Activated CD4-positive, CD25-positive, alpha-beta regulatory T cell treated with anti-CD3 and anti-CD28 coated beads, Interleukin-2, amount 50 U/mL, for 24 hours (primary cell): ENCODE data around the gene C4orf51.
"Not testable (repeated sequence)": the region's sequence is repeated elsewhere in the genome, so short reads cannot be mapped to it uniquely, and the experiment has no call there.

ENCODE experiments used
- ATAC-seq, 2 donors: fragments of 150-1000 bp; cut with Tn5 transposase; one replicate each; pipeline ENCODE4 v1.10.0; 2021; ENCODE audit warnings: mild to moderate bottlenecking in 1 of 2, moderate library complexity in 1 of 2

The C4orf51 gene

DNA sequence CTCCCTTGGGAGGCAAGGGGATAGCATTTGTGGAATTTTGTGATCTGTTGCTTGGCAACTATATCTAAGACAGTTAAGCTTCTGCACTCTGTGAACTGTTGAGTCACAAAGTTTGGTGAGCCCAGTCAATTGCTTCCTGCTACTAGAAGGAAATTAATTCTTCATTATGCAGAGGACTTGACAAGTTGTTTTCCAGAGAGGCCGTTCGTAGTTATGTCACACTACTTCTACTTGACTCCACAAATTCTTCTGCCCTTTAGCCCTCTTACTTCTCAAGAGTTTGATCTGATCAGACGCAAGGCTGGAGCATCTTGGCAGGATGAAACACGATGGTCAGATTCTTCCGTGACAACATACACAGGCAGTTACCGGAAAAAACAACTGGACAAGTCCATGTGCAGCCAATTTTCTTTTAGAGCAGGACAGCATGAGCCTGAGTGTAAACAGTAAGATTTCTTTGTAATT is at the start of gene C4orf51:
TSS of gene C4orf51 (plus strand) at position 156 of the 465 bp plus-strand sequence. CDS start at position 214, 58 bp downstream.
- ATAC-seq, result no peak

DNA sequence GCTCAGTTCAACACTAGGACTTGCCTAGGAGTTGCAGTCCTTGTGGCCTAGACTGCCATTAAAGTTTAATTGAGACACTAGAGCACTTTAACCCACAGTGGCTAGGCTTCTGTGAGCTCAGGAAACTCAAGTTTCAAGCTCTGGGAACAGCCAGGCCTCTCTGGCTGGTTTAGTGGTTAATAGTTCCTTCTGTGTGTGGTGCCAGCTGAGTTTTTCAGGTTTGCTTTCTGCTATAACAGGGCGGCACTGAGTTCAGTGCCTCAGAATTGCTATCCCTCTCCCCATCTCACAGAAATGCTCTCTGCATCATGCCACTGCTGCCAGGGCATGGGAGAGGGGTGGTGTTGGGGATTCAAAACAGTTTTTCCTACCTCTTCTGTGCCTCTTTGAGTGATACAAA is 44.8 kb upstream of the C4orf51 start:
- no peak for ATAC-seq

DNA sequence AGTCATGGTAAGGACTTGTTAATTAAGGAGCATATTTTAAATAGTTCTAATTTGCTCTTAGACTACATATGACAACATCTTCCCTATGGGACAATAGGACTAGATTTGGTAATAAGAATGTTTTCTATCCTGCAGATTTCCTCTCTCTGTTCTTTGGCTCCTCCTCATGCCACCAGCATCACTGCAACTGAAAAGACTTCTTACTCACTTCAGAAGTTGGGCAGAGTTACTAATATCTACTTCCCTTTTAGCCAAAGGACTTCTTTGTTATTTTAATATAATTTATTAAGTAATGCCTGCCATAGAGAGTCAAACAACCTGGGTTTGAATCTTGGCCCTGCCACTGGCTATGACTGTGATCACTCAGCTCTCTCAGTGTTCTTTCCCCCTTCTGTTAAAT is 44.3 kb upstream of the C4orf51 start:
- ATAC-seq, result no peak

DNA sequence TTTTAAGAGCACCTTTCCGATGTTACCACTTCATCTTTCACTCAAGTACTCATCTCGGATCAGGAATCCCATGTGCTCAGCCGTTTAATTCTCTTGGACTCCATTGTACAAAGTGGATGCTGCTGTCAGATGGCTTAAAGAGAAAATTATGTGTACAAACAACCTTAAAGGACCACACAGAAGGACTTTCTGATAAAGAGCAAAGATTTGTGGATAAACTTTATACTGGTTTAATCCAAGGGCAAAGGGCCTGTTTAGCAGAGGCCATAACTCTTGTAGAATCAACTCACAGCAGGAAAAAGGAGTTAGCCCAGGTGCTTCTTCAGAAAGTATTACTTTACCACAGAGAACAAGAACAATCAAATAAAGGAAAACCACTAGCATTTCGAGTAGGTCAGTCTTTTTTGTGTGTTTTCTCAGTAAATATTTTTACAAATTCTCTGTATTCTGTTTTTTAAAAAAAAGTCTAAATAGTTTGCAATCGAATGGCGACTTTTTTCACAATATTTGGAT is 40.7 kb upstream of the C4orf51 start:
- ATAC-seq, result no peak

DNA sequence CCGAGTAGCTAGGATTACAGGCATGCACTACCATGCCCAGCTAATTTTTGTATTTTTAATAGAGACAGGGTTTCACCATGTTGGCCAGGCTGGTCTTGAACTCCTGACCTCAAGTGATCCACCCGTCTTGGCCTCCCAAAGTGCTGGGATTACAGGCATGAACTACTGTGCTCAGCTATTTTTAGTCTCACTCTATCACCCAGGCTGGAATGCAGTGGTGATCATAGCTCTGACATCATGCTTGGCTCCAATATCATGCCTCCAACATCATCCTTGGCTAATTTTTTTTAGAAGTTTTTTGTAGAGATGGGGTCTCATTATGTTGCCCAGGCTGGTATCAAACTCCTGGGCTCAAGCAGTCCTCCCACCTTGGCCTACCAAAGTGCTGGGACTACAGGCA is 39.7 kb upstream of the C4orf51 start:
- ATAC-seq, result not testable (repeated sequence)

DNA sequence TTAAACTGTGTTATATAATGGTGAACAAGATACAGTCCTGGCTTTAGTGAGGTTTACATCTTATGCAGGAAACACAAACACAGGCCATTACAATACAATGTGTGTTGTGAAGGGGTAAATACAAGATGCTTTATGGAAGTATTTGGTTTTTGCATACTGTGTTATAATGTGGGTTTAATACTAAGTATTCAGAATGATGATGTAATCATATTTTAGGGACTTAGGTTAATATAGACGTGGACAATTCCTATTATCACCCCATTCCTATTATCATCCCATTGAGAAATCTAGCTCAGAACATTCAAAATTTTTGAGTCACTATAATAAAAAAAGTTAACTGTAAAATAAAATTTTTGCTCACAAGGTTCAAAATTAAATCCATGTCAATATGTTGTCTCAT is 36.7 kb upstream of the C4orf51 start:
- ATAC-seq, result no peak

DNA sequence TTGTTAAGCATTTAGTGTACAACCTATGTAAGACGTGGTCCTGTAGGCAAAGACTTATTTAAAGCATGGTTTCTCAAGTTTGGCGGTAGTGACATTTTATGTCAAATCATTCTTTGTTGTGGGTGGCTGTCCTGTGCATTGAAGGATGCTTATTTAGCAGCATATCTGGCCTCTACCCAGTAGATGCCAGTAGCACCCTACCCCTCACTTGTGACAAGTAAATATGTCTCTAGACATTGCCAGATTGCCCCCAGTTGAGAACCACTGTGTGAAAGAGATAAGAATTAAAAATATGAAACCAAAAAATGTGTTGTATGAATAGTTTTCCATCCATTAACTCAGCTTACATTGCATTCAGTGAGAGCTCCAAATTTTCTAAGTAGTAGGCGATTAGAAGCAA is 35.2 kb upstream of the C4orf51 start:
- ATAC-seq, result no peak

DNA sequence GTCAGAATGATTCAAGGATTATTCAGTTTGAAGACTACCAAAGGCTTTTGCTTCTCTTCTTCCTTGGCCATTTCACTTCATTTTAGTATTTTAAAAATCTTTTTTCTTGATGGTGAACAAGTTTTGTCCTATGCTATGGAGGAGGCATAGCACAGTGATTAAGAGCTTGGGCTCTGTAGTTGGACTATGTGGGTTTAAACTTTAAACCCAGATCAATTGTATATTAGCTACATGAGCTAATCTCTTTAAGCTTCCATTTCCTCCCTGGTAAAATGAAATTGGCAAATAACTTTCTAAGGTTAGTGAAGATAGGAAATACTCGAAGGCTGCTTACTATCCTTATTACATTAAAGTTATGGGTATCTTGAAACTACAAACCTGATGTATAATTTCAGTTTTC is 23.8 kb upstream of the C4orf51 start:
- ATAC-seq, result no peak

DNA sequence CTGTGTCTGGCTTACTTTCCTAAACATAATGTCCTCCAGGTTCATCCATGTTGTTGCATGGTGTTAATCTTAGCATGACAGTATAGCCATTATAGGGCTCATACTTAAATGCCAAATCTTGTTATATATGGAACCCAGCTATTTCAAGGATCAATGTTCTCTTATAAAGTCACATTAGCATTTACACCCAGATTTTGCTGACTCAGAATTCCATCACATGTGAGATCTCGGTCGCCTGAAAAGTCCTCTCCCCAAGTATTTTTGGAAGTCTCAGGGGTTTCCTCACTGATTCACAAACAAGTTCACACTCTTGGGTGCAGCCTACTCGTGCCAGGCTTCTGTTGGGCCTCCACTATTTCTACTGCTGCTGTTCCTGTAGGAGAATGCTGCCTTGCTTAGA is 19.9 kb upstream of the C4orf51 start:
- no peak for ATAC-seq

DNA sequence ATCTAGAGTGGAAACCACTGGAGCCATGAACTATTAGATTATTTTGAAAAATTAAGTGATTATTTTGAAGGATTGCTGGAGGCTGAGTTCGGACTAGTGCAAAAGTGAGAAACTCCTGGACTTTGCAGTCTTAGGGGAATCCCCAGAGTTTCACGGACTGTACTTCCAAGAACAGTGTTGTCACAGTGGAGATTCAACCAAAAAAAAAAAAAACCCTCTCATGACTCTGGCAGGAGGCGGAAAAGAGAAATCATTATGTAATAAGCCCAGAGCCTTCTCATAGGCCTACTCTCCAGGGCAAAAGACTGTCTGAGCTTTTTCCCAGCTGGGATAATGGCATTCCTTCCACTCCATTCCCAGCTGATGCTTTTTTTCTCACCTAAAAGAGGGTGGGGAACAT is 16.8 kb upstream of the C4orf51 start:
- no peak for ATAC-seq

DNA sequence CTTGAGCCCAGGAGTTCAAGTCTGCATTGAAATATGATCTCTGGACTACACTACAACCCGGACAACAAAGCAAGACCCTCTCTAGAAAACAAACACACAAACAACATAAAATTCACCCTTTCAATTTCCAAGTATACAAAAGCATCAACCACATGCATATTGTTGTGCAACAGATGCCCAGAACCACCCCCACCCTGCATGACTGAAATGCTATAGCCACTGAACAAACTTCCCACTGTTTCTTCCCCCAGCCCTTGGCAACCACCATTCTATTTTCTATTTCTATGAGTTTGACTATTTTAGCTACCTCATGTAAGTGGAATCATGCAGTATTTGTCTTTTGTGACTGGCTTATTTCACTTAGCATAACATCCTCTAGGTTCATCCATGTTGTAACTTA is 14.2 kb upstream of the C4orf51 start:
- ATAC-seq, result no peak

DNA sequence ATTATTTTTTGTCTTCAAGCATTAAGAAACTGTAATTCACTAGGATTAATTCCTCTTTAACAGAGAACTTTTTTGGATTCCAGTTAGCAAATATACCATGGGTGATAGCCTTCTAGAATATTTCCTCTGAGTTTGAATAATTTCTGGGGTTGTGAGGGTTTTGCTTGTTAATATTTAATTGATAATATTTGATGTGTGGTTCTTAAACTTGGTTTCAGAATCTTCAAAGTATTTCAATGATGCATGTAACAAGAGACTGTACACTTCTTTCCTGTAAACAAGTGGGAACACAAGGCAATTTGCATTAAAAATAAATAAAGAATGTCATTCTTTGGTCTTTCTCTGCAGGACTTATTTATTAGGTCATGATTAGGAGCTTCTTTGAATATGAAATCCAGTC is 9.5 kb upstream of the C4orf51 start:
- ATAC-seq, result no peak

DNA sequence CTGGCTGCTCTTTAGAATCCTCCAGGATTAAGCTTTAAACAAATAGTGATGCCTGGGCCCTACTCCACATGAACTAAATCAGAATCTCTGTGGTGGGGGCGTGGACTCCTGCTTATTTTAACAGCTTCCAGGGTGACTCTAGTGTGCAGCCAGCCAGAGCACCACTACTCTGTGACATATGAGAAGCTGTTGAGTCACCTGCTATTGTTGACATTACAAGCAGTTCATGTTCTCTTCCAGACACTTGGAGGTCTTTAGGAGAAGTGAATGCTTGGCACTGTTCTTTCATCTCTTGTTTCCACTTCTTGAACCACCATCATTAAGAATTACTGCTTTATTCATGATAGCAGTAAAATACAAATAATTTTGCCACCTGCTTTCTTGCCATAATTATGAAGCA is 426 bp upstream of the C4orf51 start:
- no peak for ATAC-seq

DNA sequence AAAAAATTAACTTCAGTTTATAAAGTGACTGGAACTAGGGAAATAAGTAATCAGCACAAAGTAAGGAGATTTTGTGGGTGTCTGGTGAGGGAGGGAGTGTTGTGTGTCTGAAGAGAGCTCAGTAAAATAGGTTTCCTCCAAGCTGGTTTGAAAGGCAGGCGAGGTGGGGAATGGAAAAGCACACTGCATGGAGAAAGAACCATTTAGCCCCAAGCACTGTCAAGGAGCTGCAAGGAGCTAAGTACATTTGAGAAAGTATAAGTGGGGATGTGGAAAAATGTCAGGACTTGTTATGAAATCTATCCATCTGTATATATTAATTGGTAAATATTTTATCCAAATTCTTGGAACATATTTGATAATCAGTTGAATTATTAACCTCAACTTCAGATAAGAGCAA is 956 bp downstream of the C4orf51 start:
- ATAC-seq, result no peak

DNA sequence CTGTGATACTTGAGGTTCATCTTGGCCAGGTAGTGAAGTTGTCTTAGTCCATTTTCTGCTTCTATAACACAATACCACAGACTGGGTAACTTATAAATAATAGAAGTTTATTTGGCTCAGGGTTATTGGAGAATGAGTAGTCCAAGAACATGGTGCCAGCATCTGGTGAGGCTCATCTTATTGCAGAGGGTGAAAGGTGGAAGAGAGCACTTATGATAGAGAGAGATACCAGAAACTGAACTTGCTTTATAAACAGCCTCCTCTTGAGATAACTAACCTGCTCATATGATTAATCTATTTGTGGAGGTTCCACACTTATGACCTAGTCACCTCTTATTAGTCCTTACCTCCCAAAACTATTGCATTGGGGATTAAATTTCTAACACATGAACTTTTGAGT is 1.6 kb downstream of the C4orf51 start:
- ATAC-seq, result no peak

DNA sequence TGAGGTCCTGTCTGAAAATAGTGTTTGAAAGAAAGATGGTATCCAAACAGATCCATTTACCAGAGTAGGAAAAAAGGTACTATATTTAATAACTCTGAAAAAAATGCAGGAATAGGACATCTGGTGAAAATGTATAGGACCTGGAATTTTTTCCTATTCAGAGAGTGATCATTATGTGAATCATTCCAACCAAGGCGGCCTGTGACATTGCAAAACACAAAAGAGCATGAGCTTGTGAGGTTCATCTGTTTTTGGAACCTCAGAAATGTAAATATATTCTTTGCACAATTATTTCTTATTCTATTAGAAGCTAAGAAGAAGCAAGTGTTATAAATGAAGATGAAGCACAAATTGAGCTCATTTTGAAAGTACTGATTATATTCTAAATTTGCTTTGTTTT is 2.0 kb downstream of the C4orf51 start:
- ATAC-seq, result no peak

DNA sequence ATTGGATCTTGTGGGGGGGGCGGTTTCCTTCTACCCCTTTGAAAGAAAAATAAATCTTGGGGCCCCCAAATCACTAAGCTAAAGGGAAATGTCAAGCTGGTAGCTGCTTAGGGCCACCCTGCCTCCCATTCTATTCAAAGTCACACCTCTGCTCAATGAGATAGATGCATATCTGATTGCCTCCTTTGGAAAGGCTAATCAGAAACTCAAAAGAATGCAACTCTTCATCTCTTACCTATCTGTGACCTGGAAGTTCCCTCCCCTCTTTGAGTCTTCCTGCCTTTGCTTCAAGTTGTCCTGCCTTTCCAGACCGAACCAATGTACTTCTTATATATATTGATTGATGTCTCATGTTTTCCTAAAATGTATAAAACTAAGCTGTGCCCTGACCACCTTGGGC is 7.0 kb downstream of the C4orf51 start:
- ATAC-seq, result no peak

DNA sequence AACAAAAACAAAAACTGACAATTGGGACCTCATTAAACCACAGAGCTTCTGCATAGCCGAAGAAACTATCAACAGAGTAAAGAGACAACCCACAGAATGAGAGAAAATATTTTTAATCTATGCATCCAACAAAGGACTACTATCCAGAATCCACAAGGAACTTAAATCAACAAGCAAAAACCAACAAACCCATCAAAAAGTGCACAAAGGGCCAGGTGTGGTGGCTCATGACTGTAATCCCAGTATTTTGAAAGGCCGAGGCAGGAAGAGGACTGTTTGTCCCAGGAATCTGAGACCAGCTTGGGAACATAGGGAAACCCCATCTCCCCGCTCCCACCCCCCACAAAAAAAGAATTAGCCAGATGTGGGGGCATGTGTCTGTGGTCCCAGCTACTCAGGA is 10.7 kb downstream of the C4orf51 start:
- no peak for ATAC-seq

DNA sequence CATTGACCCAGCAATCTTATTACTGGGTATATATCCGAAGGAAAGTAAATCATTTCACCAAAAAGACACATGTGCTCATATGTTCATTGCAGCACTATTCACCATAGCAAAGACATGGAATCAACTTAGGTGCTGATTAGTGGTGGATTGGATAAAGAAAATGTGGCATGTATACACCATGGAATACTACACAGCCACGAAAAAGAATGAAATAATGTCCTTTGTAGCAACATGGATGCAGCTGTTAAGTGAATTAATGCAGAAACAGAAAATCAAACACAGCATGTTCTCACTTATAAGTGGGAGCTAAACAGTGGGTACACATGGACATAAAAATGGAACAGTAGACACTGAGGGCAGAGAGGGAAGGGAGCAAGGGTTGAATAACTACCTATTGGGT is 11.5 kb downstream of the C4orf51 start:
- ATAC-seq, result not testable (repeated sequence)

DNA sequence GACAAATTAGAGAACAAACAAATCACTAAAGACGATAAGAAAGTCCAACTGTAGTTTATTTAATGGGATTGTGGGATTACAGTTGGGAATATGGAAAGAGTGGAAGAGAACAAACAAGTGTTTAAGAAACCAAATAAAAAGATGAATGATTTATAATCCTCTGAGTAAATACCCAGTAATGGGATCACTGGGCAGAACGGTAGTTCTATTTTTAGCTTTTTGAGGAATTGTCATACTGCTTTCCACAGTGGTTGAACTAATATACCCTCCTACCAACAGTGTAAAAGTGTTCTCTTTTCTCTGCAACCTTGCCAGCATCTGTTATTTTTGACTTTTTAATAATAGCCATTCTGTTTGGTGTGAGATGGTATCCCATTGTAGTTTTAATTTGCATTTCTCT is 15.0 kb downstream of the C4orf51 start:
- no peak for ATAC-seq

DNA sequence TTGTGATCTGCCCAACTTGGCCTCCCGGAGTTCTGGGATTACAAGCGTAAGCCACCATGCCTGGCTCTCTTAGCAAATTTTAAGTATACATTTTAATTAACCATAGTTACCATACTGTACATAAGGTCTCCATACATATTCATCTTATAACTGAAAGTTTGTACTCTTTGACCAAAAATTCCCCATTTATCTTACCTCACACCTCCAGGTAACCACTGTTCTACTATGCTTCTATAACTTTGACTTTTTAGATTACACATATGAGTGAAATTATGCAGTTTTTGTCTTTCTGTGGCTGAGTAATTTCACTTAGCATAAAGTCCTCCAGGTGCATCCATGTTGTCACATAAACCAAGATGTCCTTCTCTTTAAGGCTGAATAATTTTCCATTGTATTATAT is 17.4 kb downstream of the C4orf51 start:
- ATAC-seq, result no peak

DNA sequence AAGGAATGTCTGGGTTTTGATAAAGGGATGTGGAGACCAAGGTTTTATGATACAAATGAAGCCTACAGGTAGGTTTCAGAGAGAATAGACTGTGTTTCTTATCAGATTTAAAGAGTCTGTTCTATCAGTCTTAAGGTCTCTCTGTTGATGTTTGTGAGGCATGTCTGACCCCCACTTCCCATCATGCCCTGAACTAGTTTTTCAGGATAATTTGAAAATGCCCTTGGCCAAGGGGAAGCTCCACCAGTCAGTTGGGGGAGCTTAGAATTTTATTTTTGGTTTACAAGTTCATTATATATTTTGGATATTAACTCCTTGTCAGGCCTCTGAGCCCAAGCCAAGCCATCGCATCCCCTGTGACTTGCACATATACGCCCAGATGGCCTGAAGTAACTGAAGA is 18.6 kb downstream of the C4orf51 start:
- ATAC-seq, result no peak

DNA sequence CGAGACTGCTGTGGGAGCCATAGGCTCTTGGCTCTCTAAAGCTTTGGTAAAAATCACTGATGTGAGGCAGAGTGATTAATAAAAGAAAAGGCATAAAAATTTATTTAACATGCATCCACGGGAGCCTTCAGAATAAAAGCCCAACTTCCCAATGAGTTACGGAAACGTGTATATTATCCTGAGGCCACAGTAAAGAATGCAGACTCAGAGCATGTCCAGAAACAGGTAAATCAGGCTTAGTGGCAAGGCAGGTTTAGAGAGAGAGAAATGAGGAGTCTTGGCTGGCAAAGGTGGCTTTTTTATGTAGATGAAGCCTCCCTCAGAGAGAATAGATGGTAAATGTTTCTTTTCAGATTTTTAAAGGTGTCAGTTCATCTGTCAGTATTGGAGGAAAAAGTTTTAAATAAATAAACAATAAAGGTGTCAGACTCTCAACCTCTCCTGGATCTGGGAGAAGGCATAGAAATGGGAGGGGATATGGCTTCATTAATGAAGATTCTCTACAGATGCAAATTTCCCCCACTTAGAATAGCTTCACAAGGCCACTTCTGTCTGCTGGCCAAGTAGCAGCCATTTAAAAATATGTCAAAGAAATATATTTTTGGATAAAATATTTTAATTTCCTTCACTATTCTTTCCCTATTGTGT is 24.0 kb downstream of the C4orf51 start:
- no peak for ATAC-seq

DNA sequence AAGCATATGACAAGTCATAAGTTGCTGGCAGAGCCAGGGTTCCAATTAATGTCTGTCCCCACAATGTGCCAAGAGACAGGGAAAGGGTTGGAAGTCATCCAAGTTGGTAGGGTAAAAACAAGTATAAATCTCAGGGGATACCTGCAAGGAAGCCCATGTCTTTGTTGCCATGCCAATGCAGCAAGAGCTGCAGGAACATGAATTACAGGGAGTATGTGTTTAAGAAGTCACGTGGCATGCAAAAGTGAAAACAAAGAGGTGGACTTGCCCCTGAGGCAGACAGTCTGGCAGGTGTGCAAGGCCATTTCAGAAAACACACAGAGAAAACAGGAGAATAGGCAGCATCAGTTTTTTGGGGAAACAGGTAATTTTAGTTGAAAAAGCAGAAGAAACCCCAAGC is 29.4 kb downstream of the C4orf51 start:
- no peak for ATAC-seq

DNA sequence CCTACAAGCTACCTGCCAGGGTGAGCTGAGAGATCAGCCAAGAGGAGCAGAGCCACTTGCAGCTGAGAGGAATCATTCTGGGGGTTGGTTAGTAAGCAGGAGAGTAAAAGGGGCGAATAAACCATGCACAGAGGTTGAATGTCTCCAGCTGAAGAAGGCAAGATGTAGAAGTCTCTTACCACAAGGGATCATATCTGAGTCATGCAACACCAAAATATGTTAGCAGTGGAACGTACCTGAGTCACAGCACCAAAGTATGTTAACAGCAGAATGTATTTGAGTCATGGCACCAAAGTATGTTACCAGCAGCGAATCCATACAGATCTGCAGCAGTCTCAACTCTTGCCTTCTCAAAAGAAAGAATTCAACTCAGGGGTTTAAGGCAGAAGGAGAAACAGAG is 29.9 kb downstream of the C4orf51 start:
- peak; percentile 90 for ATAC-seq
